Stimulated activated CD4-positive, alpha-beta T cell treated with anti-CD3 and anti-CD28 coated beads, TNF-alpha, amount 100 ng/mL, for 1 hour (primary cell): ENCODE results near the gene AGMO.
"Not testable (repeated sequence)": the region's sequence is repeated elsewhere in the genome, so short reads cannot be mapped to it uniquely, and the experiment has no call there.

Experiments
- DNase-seq, 3 donors: peaks; one replicate each; pipeline ENCODE4 v3.0.0-alpha.2; 2020; ENCODE audit warnings: low read depth in 3 of 3, low spot score in 1 of 3

AGMO gene

GRCh38 chr7:15560968-15561367, 847 bp downstream of the AGMO start:
- no peak for DNase-seq

- no peak for DNase-seq
Observed at GRCh38 chr7:15559416-15559928, 2.3 kb downstream of the AGMO start.

- no peak for DNase-seq
Observed at GRCh38 chr7:15558756-15559155, 3.1 kb downstream of the AGMO start.

GRCh38 chr7:15557686-15558085, 4.1 kb downstream of the AGMO start:
- no peak for DNase-seq

DNA sequence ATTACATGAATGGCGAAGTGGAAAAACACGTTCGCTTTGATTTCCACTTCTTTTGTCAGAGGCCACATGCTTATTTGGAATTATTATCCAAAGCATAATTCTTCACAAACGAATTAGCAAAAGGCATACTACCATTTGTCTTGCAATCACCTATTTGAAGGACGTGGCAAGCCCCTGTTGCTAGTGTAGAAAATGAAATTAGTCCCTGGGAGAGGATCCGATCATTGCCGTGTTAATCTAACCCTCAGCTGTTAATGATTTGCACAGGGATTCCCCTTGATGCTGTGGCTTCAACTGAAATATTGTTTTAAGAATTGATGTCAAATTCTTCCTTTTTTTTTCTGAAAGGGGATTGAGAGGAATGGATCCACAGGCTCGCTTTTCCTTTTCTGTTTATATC, 4.6 kb downstream of the AGMO start:
- no peak for DNase-seq

GRCh38 chr7:15556339-15557105, 5.3 kb downstream of the AGMO start:
- no peak for DNase-seq

- no peak for DNase-seq
Observed at GRCh38 chr7:15555381-15555859, 6.4 kb downstream of the AGMO start.

DNA sequence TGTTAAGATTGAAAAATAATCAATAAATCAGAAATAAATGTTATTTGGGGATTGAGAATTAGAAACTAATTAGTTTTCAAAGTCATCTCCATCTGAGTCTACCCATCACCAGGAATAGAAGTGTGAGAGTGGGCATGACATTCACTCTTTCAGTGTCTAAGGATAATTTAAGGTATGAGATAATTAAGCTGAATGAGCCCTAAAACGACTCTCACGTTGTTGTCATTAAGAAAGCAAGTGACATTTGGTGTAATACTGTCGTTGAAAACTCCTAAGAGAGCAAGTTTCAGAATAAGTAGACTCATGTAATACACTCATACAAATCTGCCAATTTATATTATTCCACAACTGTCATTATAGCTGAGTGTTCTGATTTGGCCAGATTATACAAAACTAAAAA, 7.1 kb downstream of the AGMO start:
- DNase-seq, result no peak

DNA sequence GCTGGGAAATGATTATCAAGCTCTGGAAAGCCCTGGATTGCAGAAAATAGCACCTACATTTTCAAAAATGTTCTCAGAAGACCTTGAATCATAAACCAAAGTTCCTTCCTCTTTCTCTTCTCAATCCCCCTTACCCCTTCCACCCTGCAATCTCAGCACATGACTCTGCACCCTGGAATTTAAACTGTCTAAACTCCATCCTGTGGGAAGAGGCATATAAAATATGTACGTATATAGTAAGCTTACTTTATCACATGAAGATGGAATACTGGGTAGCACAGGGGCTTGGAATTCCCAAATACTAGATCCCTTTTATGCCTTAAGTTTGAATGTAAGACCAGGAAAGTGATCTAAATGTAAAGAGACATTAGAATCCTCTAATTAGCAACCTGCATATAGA, 7.7 kb downstream of the AGMO start:
- no peak for DNase-seq

GRCh38 chr7:15547320-15547719, 14.5 kb downstream of the AGMO start:
- not testable (repeated sequence) for DNase-seq

GRCh38 chr7:15546272-15546792, 15.5 kb downstream of the AGMO start:
- DNase-seq, result no peak

GRCh38 chr7:15544050-15544449, 17.8 kb downstream of the AGMO start:
- no peak for DNase-seq

- DNase-seq, result no peak
Observed at GRCh38 chr7:15543256-15543655, 18.6 kb downstream of the AGMO start.

- no peak for DNase-seq
Observed at GRCh38 chr7:15527648-15528047, 34.2 kb downstream of the AGMO start.

GRCh38 chr7:15525652-15526263, 36.1 kb downstream of the AGMO start:
- no peak for DNase-seq

DNA sequence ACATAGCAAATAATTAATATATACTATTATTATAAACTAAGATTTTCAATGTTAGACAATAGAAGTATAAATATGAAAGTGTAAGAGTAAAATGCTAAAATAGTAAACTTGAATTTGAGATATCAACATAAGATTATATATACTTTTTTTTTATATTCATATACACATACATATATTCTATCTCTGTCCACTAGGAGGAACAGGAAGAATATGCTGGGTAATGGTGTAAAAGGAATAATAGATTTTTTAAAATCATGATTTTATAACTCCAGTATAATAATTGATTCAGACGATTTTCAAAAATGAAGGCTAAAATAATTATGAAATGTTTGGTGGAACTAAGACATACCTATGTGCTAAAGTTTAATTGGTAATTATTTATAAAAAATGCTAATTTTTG, 37.7 kb downstream of the AGMO start:
- no peak for DNase-seq

DNA sequence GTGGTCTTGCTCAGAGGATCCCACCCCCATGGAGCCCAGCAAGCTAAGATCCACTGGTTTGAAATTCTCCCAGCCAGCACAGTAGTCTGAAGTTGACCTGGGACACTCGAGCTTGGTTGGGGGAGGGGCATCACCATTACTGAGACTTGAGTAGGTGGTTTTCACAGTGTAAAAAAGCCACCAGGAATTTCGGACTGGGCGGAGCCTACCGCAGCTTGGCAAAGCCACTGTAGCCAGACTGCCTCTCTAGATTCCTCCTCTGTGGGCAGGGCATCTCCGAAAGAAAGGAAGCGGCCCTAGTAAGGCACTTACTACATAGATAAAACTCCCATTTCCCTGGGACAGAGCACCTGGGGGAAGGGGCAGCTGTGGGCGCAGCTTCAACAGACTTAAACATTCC, 44.0 kb downstream of the AGMO start:
- not testable (repeated sequence) for DNase-seq

- no peak for DNase-seq
Observed at GRCh38 chr7:15515252-15515651, 46.6 kb downstream of the AGMO start.

DNA sequence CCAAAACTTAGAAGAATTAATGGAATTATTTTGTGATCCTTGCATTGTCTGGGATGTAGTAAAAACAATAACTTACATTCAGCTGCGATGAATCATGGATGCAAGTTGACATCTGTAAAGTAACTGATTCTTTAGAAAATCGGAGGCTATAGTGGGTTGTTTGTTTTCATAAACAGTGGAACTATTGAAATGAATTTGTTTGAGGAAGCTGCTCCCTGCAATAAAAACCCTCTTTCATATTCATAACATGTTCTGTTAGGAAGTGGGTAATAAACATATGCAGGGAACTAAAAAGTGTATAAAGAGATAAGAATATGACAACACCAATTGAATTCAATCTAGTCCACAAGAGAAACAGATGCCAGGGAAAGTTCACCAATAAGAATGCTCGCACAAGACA, 53.6 kb downstream of the AGMO start:
- no peak for DNase-seq

GRCh38 chr7:15507708-15508107, 54.1 kb downstream of the AGMO start:
- DNase-seq, result no peak

GRCh38 chr7:15507171-15507570, 54.6 kb downstream of the AGMO start:
- DNase-seq, result no peak

DNA sequence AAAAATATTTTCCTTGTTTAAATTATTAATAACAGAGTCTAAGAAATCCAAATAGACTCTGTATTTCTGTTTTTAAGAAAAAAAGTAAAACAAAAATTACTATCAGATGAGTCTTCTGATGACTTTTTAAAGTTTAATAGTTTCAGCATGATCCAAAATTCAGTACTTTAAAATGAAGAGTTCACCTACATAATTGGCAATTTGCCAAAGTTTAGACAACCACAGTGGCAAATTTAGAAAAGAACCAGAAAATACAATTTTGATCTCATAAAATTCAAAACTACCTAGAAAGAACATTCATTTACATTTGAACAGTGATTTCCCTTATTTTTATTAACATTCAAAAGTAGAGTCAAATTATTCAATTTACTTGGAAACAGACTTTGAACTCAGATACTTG, 56.1 kb downstream of the AGMO start:
- DNase-seq, result no peak
